Brain pericyte (primary cell): Measurements from ENCODE around the gene ADK.

ENCODE experiments used
- DNase-seq: peaks from one replicate; pipeline ENCODE4 v3.0.0-alpha.2; 2012; ENCODE audit warnings: low read depth, low spot score

The ADK gene

GRCh38 chr10:74238031-74238431 is 87.0 kb downstream of the ADK start:
- no peak for DNase-seq

DNA sequence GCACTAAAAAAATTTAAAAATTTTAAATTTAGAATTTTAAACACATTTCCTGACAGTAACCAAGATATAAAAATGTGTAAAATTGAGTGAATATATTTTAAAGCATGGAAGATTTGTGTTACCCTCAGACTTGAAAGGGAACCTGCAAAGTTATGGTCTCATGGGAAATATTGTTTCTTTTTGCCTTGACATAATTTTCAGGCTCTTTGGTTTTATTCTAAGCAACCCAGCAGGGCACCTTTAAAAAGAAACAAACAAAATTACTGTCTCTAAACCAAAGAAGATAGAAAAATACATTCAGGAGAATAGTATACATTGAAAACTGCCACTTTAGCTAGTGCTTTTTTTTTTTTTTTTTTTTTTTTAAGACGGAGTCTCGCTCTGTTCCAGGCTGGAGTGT is 87.5 kb downstream of the ADK start:
- DNase-seq = no peak

GRCh38 chr10:74243067-74243466 is 92.0 kb downstream of the ADK start:
- no peak for DNase-seq

- DNase-seq = peak; percentile 25
Observed at GRCh38 chr10:74244097-74244685, 93.2 kb downstream of the ADK start.

GRCh38 chr10:74244807-74245206 is 93.8 kb downstream of the ADK start:
- no peak for DNase-seq

DNA sequence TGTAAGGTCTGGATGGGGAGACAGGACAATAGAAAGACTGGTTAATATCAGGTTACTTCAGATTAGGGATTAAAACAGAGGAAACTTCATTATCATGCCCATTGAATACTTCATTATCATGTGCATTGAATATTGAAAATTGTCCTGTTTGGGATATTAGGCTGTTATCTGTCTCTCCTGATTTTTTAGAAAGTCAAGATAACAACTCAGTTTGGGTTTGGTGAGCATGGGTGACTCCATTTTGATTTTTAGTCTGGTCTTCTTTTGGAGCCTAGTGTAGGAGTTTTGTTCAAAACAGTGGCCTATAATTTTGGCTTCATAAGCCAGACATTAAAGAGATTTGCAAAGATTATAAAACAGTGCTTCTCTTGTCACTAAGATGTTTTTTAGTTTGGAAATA is 95.5 kb downstream of the ADK start:
- no peak for DNase-seq

DNA sequence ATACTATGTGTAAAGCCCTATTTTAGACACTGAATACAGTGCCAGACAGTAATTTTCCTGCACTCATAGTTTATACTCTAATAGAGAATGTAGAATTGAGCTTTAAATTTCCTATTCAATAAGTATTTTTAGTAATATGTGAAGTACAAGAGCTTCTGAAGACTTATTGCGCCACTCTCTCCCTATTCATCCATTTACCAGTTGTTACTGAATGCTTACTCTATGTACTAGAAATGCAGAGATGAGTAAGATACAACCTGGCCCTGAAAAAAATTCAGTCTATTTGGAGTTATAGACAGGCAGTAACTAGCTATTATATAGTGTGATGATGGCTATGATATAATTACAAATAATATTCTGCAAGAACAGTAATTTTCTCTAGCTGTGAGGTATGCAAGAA is 98.8 kb downstream of the ADK start:
- no peak for DNase-seq

DNA sequence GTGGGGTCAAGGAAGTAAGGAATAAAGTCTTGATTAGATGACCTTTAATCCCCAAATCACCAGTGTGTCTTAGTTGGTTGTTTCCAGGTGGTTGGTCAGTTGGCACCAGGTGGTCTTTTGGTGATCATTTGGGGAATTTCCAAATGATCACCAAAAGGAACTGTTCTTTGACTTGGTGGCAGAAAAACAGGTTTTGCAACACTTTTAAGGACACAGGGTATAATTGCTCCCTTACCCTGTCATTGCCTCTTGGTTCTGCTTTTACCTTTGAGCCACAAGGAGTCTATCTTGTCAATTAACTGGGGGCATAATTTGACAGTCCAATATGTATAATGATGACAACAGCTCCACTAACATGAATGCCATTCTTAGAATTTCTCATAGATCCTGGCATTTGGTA is 104.2 kb downstream of the ADK start:
- no peak for DNase-seq

DNA sequence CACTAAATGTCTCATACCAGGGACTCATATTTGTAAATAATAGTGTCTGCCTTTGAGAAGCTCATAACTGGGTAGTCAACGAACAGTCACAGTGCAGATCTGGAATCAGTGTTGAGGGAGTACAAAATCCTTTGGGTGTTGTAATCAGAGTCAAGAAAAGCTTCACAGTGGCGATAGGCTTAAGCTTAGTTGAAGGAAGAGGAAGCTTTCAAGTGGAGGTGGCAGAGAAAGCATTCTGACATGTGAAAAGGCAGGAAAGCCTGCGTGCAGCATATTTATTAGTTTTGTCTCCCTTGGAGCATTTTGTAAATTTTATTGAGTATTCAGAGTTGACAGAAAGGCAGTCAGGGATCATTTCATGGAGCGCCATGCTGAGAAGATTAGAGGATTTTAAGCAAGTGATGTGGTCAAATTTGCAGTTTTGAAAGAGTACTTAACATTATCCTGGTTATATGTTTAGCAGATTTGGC is 104.9 kb downstream of the ADK start:
- no peak for DNase-seq

GRCh38 chr10:74262856-74263255 is 111.8 kb downstream of the ADK start:
- DNase-seq = no peak

DNA sequence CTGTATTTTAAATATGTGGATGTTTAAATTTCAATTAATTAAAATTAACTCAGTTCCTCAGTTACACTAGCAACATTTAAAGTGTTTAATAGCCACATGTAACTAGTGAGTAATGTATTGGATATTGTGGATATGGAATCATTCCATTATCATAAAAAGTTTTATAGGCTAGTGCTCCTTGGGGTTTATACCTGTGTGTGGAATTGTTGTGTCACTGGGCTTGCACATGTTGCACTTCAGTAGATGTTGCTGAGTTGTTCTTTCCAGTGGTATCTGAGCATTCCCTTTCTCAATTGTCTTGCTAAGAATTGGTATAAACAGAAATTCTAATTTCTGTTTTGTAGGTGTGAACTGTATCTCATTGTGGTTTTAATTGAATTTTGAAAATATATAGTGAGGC is 113.0 kb downstream of the ADK start:
- no peak for DNase-seq

DNA sequence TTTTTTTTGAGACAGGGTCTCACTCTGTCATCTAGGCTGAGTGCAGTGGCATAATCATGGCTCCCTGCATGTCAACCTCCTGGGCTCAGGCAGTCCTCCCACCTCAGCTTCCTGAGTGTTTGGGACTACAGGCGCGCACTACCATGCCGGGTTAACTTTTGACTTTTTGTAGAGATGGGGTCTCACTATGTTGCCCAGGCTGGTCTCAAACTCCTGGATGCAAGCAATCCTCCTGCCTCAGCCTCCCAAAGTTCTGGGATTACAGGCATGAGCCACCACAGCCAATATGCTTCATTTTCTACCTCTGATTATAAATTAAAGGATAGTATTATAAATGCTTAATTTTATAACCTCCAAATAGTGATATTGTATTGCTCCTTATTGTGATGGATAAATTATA is 121.3 kb downstream of the ADK start:
- no peak for DNase-seq

DNA sequence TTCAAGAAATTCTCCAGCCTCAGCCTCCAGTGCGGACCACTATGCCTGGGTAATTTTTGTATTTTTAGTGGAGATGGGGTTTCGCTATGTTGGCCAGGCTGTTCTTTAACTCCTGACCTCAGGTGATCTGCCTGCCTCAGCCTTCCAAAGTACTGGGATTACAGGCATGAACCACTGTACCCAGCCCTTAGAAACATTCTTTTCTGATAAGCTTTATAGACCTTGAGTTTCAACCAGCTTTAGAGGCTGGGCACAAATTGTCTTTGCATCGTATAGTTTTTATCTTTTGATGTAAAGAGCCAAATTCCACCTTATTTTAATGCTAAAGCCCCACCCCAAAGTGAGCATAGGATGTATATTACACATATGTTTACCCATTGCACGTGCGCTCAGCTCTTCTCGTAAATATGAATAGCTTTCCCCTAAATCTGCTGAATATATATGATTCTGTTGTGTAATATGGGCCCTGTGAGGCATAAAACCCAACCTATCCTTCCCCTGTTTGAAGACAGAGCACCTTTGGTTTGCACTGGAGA is 124.8 kb downstream of the ADK start:
- no peak for DNase-seq

GRCh38 chr10:74276416-74276815 is 125.4 kb downstream of the ADK start:
- no peak for DNase-seq

DNA sequence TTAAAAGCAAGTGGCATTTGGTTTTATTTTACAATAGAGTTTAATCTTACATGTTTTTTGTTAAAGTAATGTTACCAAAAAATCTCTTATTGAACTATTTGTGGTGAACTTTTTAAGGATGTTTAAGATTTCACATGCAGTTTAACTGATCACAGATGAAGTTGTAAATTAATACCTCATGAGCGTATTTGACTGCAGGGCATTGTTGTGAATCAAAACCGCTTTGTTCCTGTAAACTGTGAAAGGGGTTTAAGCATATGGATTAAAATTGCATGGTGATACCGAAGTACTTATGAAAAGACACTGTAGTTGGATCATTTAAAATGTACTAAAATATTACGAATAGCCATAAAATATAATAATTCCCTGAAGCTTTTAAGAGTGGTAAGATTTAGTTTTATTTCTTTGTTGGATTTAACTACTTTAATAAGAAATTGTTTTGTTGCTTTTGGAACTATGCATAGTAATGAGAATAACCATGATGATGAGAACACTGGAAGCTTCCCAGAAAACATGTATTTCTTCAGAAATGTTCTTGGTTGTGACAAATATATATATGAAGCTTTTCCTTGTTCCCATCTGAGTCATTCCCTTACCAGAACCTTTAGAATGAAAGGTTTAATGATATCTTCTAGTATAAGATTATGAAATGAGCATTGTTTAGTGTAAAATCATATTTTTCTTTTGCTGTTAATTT is 131.3 kb downstream of the ADK start:
- no peak for DNase-seq

DNA sequence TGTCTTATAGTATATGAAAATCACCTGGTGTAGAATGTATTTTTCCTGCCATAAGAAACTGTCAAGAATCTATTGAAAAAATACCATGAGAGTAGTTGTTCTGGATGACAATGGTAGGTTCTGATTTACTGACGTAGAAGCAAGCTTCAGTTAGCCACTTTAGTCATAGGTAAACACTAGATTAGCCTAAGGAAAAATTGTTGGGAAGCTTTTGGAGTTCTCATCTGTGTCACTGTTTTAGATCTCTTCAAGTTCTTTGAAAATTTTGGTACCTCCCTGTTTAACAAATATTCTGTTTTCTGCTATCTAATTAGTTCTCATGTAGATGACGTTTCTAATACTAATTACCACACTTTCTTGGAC is 131.8 kb downstream of the ADK start:
- DNase-seq = no peak

DNA sequence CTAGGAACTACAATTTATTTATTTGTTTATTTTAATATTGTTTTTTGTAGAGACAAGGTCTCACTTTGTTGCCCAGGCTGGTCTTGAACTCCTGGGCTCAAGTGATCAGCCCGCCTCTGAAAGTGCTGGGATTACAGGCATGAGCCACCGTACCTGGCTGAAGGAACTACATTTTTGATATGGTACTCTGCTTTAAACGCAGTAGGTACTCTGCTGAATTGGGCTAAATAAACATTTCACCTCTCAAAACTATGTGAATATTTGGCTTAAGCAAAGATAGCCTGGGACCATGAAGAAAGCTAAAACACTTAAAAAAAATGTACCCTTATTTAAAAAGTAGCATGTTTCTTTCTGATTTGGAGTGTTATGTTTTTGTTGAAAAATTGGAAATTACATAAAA is 138.2 kb downstream of the ADK start:
- DNase-seq = no peak

- DNase-seq = no peak
Observed at GRCh38 chr10:74289951-74290350, 138.9 kb downstream of the ADK start.

- no peak for DNase-seq
Observed at GRCh38 chr10:74290708-74291107, 139.7 kb downstream of the ADK start.

- no peak for DNase-seq
Observed at GRCh38 chr10:74292871-74293427, 141.9 kb downstream of the ADK start.

GRCh38 chr10:74293686-74294371 is 142.8 kb downstream of the ADK start:
- DNase-seq = no peak

DNA sequence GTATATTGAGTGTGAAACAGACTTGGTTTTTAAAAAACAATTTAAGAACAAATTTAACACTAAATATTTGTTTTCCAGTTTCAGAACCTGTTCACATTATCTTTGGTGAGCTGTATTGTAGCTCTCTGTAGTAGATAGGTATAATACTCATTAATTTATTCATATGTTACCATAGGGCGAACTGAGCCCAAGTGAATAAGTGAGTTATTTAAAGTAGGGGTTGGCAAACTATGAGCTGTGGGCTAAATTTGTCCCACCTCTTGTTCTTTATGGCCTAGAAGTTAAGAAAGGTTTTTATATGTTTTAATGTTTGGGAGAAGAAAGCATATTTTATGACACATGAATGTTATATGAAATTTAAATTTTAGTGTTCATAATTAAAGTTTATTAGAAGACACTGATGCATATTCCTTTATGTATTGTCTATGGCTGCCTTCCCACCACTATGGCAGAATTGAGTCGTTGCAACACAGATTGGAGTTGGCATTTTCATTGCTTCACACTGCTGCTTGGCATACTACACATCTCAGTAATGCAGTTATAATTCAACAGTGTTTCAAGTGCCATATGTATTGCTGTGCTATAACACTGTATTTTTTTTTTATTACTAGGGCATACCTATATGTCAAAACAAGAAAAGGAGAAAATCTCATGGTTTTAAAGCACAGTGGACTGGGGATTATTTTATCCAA is 146.5 kb downstream of the ADK start:
- DNase-seq = no peak
